ENCODE measurements around the gene ZNF140.

The ZNF140 gene

DNA sequence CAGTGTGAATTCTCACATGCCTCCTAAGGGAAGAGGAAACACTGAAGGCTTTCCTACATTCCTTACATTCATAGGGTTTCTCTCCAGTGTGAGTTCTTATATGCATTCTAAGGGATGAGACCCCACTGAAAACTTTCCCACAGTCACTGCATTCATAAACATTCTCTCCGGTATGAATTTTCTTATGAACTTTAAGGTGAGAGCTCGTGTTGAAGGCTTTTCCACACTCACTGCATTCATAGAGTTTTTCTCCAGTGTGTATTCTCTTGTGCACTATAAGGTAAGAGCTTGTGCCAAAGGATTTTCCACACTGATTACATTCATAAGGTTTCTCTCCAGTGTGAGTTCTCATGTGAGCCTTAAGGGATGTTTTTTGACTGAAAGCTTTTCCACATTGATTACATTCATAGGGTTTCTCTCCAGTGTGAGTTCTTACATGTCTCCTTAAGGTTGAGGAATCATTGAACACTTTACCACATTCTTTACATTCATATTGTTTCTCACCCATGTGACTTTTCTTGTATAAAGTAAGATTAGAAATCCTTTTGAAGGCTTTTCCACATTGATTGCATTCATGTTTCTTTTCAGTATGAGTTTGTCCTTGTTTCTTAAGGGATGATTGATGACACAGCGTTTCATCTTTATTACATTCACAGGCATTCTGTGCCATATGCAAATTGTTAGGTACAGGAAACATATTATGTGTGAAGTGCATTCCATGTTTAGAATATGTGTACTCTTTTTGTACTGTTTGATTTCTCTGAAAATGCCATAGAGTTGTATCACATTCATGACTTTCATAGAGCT, 39.9 kb downstream of the ZNF140 start:
- H3K9me3 Mint-ChIP-seq, result peaks cover 99% of the 10 kb centered on the region
- peaks cover 100% of the 10 kb centered on the region for H3K36me3 Mint-ChIP-seq (ENCODE audit: low read depth)
- no peaks in the 10 kb centered on the region for H3K4me1 Mint-ChIP-seq
- TF ChIP-seq CTCF (IDR thresholded peaks at IDR 0.05), result no peak
- no peak overlapping the region for H3K27ac Mint-ChIP-seq
- H3K4me3 Mint-ChIP-seq, result no peak overlapping the region
- H3K27me3 Mint-ChIP-seq (ENCODE audit: low read depth, poor library complexity), result peaks cover 6% of the 10 kb centered on the region
- no peak for DNase-seq

DNA sequence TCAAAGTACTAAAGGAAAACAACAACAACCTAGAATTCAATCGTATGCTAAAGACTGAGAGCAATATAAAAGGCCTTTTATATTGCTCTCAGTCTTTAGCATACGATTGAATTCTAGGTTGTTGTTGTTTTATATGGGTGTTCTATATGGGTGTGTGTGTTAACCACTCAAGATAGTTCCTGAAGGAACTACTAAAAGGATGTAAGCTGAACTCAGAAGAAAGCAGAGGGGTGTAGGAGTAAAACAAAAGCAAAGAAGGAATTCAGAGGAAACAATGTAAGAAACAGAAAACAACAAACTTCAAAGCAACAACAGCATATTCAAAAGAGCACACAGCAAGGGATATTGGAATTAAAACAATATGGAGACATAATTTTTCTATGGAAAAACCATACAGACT, 44.0 kb downstream of the ZNF140 start:
- no peaks in the 10 kb centered on the region for H3K4me1 Mint-ChIP-seq
- peaks cover 6% of the 10 kb centered on the region for H3K27me3 Mint-ChIP-seq (ENCODE audit: low read depth, poor library complexity)
- no peak for TF ChIP-seq CTCF (IDR thresholded peaks at IDR 0.05)
- H3K4me3 Mint-ChIP-seq, result no peak overlapping the region
- H3K36me3 Mint-ChIP-seq (ENCODE audit: low read depth), result peaks cover 100% of the 10 kb centered on the region
- no peak for DNase-seq
- H3K27ac Mint-ChIP-seq, result no peak overlapping the region
- H3K9me3 Mint-ChIP-seq, result peaks cover 100% of the 10 kb centered on the region

- Mint-ChIP-seq H3K4me1 (peaks cover 14% of the 10 kb centered on the region), H3K27me3 (ENCODE audit: low read depth, poor library complexity) (peaks cover 6% of the 10 kb centered on the region), H3K27ac (no peak overlapping the region), H3K36me3 (ENCODE audit: low read depth) (peaks cover 100% of the 10 kb centered on the region), H3K4me3 (peak overlapping the region; percentile 98), H3K9me3 (peaks cover 100% of the 10 kb centered on the region)
- peak; percentile 6 for DNase-seq
- no peak for TF ChIP-seq CTCF (IDR thresholded peaks at IDR 0.05)
Measured at GRCh38 chr12:133129368-133130037, 48.8 kb downstream of the ZNF140 start.

DNA sequence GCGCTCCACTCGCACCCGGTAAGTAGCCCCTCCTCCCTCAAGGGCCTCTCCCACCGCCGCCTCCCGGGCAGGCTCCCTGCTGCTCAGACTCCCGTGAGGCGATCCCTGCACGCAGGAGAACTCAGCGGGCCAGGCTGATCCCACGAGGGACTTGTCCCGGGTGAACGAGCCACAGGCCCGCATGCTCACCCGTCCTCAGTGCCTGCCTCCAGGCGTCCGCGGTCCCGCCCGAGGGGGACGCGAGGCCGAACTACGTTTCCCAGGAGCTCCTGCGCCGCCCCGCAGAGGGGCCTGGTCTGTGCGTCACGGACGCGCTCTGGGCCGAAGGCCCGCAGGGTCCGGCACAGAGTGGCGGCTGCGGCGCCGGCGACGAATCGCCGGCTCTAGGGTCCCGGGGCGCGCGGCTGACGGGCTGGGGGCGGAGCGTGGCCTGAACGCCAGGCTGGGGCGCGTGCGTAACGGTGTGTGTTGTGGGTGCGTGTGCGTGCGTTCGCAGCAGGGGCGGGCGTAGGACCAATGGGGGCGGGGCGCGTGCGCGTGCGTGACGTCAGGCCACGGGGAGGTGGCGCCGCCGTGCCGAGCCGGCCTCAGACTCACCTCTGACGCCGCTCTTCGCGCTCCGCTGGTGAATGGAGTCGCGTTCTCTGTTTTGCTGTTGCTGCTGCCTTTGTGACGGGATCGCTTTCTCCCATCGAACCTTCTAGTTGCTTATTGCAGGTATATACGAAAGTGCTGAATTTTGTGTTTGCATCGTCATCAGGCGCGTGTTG, 49.5 kb downstream of the ZNF140 start, which contains the start of the genes ZNF10 and ZNF891:
ZNF10 (plus strand) TSS at position 590 of the 770 bp plus-strand sequence. CDS start 13,866 bp downstream, outside the sequence.
ZNF891 (minus strand) TSS at position 237 of the 770 bp plus-strand sequence. CDS start 8,356 bp downstream, outside the sequence.
- peak within 1 kb of the TSS; percentile 98 for H3K4me3 Mint-ChIP-seq
- peaks cover 14% of the 10 kb centered on the region for H3K4me1 Mint-ChIP-seq
- peaks cover 100% of the 10 kb centered on the region for H3K9me3 Mint-ChIP-seq
- peaks cover 6% of the 10 kb centered on the region for H3K27me3 Mint-ChIP-seq (ENCODE audit: low read depth, poor library complexity)
- TF ChIP-seq CTCF (IDR thresholded peaks at IDR 0.05), result no peak
- H3K27ac Mint-ChIP-seq, result peak within 1 kb of the TSS; percentile 100
- H3K36me3 Mint-ChIP-seq (ENCODE audit: low read depth), result peaks cover 100% of the 10 kb centered on the region
- peak; percentile 97 for DNase-seq

DNA sequence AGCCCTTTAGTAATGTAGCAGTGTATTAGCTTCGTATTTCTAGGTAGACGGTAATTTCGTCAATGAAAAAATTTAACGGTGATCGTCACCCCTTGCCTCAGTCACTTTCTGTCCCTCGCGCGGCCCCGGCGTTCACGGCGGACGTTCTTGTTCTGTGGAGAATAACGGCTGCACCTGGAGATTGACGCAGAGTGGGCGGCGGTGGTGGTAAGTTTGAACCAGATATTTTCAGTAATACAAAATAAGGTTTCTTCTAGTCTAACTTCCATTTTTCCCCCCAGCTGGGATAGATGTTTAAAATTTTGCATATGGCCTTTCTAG, 50.0 kb downstream of the ZNF140 start:
- TF ChIP-seq CTCF (IDR thresholded peaks at IDR 0.05), result no peak
- peaks cover 100% of the 10 kb centered on the region for H3K36me3 Mint-ChIP-seq (ENCODE audit: low read depth)
- DNase-seq, result peak; percentile 36
- peak overlapping the region; percentile 98 for H3K4me3 Mint-ChIP-seq
- H3K27ac Mint-ChIP-seq, result peak overlapping the region; percentile 100
- H3K9me3 Mint-ChIP-seq, result peaks cover 100% of the 10 kb centered on the region
- H3K27me3 Mint-ChIP-seq (ENCODE audit: low read depth, poor library complexity), result peaks cover 7% of the 10 kb centered on the region
- peaks cover 14% of the 10 kb centered on the region for H3K4me1 Mint-ChIP-seq
